ENCODE data around the gene SIPA1L2. TPM values are rescaled to one million over a fixed set of nuclear protein-coding genes. Genes with fewer than 3 reads are reported as not detected.

SIPA1L2 gene, protein sequence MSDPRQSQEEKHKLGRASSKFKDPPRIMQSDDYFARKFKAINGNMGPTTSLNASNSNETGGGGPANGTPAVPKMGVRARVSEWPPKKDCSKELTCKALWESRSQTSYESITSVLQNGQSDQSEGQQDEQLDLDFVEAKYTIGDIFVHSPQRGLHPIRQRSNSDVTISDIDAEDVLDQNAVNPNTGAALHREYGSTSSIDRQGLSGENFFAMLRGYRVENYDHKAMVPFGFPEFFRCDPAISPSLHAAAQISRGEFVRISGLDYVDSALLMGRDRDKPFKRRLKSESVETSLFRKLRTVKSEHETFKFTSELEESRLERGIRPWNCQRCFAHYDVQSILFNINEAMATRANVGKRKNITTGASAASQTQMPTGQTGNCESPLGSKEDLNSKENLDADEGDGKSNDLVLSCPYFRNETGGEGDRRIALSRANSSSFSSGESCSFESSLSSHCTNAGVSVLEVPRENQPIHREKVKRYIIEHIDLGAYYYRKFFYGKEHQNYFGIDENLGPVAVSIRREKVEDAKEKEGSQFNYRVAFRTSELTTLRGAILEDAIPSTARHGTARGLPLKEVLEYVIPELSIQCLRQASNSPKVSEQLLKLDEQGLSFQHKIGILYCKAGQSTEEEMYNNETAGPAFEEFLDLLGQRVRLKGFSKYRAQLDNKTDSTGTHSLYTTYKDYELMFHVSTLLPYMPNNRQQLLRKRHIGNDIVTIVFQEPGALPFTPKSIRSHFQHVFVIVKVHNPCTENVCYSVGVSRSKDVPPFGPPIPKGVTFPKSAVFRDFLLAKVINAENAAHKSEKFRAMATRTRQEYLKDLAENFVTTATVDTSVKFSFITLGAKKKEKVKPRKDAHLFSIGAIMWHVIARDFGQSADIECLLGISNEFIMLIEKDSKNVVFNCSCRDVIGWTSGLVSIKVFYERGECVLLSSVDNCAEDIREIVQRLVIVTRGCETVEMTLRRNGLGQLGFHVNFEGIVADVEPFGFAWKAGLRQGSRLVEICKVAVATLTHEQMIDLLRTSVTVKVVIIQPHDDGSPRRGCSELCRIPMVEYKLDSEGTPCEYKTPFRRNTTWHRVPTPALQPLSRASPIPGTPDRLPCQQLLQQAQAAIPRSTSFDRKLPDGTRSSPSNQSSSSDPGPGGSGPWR (N-terminal part only)
- polyA plus RNA-seq (2013, experiment 1 of 2), result 25.7 TPM
- 25.1 TPM for polyA plus RNA-seq (2013, experiment 2 of 2)

DNA sequence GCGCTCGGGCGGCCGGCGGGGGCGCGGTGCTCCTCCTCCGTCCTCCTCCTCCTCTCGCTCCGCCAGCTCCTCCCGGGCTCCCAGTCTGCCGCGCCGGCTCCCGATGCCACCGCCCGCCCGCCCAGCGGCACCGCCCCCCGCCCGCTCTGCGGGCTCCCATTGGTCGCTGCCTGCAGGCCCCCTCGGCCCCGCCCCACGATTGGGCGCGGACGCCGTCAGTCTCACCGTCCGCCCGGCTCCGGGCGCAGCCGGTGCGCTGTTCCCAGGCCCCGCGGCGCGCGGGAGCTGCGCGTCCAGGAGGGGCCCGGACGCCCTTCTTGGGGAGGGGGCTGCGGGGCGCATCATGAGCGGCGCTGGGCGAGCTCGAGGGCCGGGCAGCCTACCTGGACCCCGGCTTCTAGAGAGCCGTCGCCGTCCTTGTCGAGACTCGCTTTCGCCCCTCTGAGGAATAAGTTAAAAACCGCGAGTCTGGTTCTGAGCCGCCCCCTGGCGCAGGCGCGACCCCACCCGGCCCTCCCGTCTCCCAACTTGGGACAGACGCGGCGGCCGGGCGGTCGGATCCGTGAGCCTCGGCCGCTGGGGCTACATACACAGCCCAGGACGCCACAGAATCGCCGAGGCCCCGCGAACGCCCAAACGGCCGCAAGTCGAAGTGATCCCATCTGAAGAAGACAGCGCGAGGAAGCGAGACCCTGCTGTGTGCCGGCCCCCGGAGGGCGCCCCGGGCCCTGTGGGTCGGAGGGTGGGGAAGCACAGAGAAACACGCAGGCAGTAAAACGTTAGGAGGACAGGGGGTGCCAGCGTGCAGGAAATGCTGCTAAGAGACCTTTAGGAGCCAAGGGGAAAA, at the start of gene SIPA1L2:
Gene SIPA1L2, minus strand, starts transcription at position 87 of the 847 bp plus-strand sequence. CDS start 114,794 bp downstream, outside the sequence.
- peak within 1 kb of the TSS; percentile 59 for H3K27ac ChIP-seq (replicated peaks; ENCODE audit: low read length)
- H3K4me3 ChIP-seq (ENCODE audit: low read length in 2 of 2), result peak within 1 kb of the TSS; percentile 89 to 94
- peak within 1 kb of the TSS; percentile 93 for H3K18ac ChIP-seq (ENCODE audit: low read length)
- H3K36me3 ChIP-seq (replicated peaks in 1 of 2; ENCODE audit: control insufficient read depth in 2 of 2, insufficient read depth in 2 of 2, low read length in 2 of 2), result peaks cover 0 to 13% of the 10 kb centered on the region in 2 donors
- no peak within 1 kb of the TSS for H2BK15ac ChIP-seq (ENCODE audit: low read length)
- H2BK120ac ChIP-seq (ENCODE audit: low read depth, low read length), result no peak within 1 kb of the TSS
- H3K27me3 ChIP-seq (ENCODE audit: control insufficient read depth in 3 of 3, insufficient read depth in 3 of 3, low read depth in 1 of 3, low read length in 3 of 3), result no peaks in the 10 kb centered on the region
- no peaks in the 10 kb centered on the region for H3K79me1 ChIP-seq (ENCODE audit: low read depth, low read length)
- peak within 1 kb of the TSS; percentile 72 for H3K4me2 ChIP-seq (ENCODE audit: insufficient read depth, low read length, poor library complexity, severe bottlenecking)
- peak within 1 kb of the TSS; percentile 22 for H2AK5ac ChIP-seq (ENCODE audit: low read depth, low read length)
- peak within 1 kb of the TSS; percentile 37 for H3K23ac ChIP-seq (ENCODE audit: low read depth, low read length, poor library complexity)
- peak; percentile 96 for DNase-seq (ENCODE audit: low spot score)
- no peak within 1 kb of the TSS for H3K4ac ChIP-seq (ENCODE audit: low read length)
- no peak within 1 kb of the TSS for H2BK12ac ChIP-seq (ENCODE audit: low read length)
- no peak within 1 kb of the TSS for H4K91ac ChIP-seq (ENCODE audit: low read depth, low read length, poor library complexity)
- no CpG with 5 or more reads among the region's 98 CpGs for WGBS, 2 donors (ENCODE audit: extremely low coverage in 2 of 2, insufficient read length in 2 of 2, insufficient replicate concordance in 1 of 2)
- H3K9me3 ChIP-seq (replicated peaks in 1 of 2; ENCODE audit: control insufficient read depth in 2 of 2, insufficient read depth in 1 of 2, low read depth in 1 of 2, low read length in 2 of 2), result no peaks in the 10 kb centered on the region
- peaks cover 4 to 17% of the 10 kb centered on the region in 2 donors for H3K4me1 ChIP-seq (ENCODE audit: control insufficient read depth in 2 of 2, insufficient read depth in 1 of 2, low read depth in 1 of 2, low read length in 2 of 2)
- peak within 1 kb of the TSS; percentile 85 for H2AFZ ChIP-seq (ENCODE audit: low read length)
- H2BK5ac ChIP-seq (ENCODE audit: low read length), result peak within 1 kb of the TSS; percentile 56
- peak within 1 kb of the TSS; percentile 43 for H3K14ac ChIP-seq (ENCODE audit: low read length)
- H3K9ac ChIP-seq (ENCODE audit: low read depth, low read length, poor library complexity), result peak within 1 kb of the TSS; percentile 91
- H4K8ac ChIP-seq (ENCODE audit: low read depth, low read length), result no peak within 1 kb of the TSS

DNA sequence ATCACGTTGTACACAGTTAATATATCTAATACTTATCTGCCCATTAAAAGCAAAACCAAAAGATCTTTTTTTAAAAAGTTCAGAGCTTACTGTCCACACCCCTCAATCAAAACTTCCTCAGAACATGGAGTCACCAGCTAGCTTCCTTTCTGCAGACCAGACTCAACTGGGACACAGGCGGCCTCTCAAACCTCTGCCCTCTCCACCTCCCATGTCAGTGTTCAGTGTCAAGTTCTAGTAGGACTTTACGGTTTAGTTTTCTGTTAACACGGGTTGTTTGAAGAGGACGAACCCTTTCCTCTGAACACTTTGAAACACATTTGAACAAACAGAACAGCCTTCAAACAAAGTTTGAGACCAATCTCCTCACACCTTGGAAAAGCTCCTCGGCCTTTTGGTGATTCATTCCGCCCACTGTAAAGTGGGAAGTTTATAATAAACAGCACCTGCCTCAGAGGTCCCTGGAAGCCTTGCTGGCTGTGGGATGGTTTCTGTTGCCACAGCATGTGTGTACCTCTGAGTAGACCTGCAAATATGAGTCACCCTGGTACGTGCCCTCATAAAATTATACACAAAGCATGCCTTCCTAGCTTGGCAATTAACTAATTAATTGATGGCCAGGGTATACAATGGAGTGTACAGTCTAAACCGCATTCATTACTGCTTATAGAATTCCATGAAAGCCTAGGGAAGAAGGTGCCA, 48.4 kb upstream of the SIPA1L2 start:
- Histone ChIP-seq H2BK12ac (ENCODE audit: low read length) (no peak overlapping the region), H3K36me3 (replicated peaks in 1 of 2; ENCODE audit: control insufficient read depth in 2 of 2, insufficient read depth in 2 of 2, low read length in 2 of 2) (no peaks in the 10 kb centered on the region), H2AK5ac (ENCODE audit: low read depth, low read length) (no peak overlapping the region), H2BK15ac (ENCODE audit: low read length) (no peak overlapping the region), H3K14ac (ENCODE audit: low read length) (no peak overlapping the region), H2BK120ac (ENCODE audit: low read depth, low read length) (no peak overlapping the region), H3K27ac (replicated peaks; ENCODE audit: low read length) (no peak overlapping the region), H3K23ac (ENCODE audit: low read depth, low read length, poor library complexity) (no peak overlapping the region), H3K18ac (ENCODE audit: low read length) (no peak overlapping the region), H3K79me1 (ENCODE audit: low read depth, low read length) (no peaks in the 10 kb centered on the region), H3K27me3 (ENCODE audit: control insufficient read depth in 3 of 3, insufficient read depth in 3 of 3, low read depth in 1 of 3, low read length in 3 of 3) (peaks cover 0 to 2% (median 0%) of the 10 kb centered on the region in 3 experiments), H3K4ac (ENCODE audit: low read length) (no peak overlapping the region), H3K9me3 (replicated peaks in 1 of 2; ENCODE audit: control insufficient read depth in 2 of 2, insufficient read depth in 1 of 2, low read depth in 1 of 2, low read length in 2 of 2) (no peaks in the 10 kb centered on the region), H3K4me1 (ENCODE audit: control insufficient read depth in 2 of 2, insufficient read depth in 1 of 2, low read depth in 1 of 2, low read length in 2 of 2) (no peaks in the 10 kb centered on the region), H2AFZ (ENCODE audit: low read length) (no peak overlapping the region), H2BK5ac (ENCODE audit: low read length) (no peak overlapping the region), H4K8ac (ENCODE audit: low read depth, low read length) (no peak overlapping the region), H4K91ac (ENCODE audit: low read depth, low read length, poor library complexity) (no peak overlapping the region), H3K4me2 (ENCODE audit: insufficient read depth, low read length, poor library complexity, severe bottlenecking) (no peak overlapping the region), H3K9ac (ENCODE audit: low read depth, low read length, poor library complexity) (no peak overlapping the region), H3K4me3 (ENCODE audit: low read length in 2 of 2) (no peak overlapping the region)
- no peak for DNase-seq (ENCODE audit: low spot score)
- WGBS, 2 donors (ENCODE audit: extremely low coverage in 2 of 2, insufficient read length in 2 of 2, insufficient replicate concordance in 1 of 2), result no CpG with 5 or more reads among the region's 9 CpGs

DNA sequence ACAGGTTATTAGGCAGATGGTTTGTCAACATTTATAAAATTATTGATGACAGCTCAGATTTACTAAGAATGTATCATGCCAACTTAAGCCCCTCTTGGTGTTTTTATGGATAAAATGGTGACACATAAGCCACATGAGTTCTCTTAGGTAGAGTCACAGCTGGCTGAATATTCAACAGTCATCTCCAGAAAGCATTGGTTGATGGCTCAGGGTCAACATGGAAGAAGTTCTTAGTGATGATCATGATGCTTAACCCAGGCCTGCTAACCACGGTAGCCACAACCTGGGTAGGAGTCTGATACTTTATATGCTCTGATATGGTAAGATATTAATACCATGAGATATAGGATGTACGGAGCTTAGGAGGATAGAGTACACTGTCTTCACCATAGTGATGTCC, 46.4 kb upstream of the SIPA1L2 start:
- no peaks in the 10 kb centered on the region for H3K9me3 ChIP-seq (replicated peaks in 1 of 2; ENCODE audit: control insufficient read depth in 2 of 2, insufficient read depth in 1 of 2, low read depth in 1 of 2, low read length in 2 of 2)
- H3K27ac ChIP-seq (replicated peaks; ENCODE audit: low read length), result no peak overlapping the region
- H2AK5ac ChIP-seq (ENCODE audit: low read depth, low read length), result no peak overlapping the region
- no peak overlapping the region for H4K91ac ChIP-seq (ENCODE audit: low read depth, low read length, poor library complexity)
- no peak overlapping the region for H4K8ac ChIP-seq (ENCODE audit: low read depth, low read length)
- H2BK120ac ChIP-seq (ENCODE audit: low read depth, low read length), result no peak overlapping the region
- DNase-seq (ENCODE audit: low spot score), result no peak
- H3K23ac ChIP-seq (ENCODE audit: low read depth, low read length, poor library complexity), result no peak overlapping the region
- H2AFZ ChIP-seq (ENCODE audit: low read length), result no peak overlapping the region
- H3K36me3 ChIP-seq (replicated peaks in 1 of 2; ENCODE audit: control insufficient read depth in 2 of 2, insufficient read depth in 2 of 2, low read length in 2 of 2), result no peaks in the 10 kb centered on the region
- no CpG with 5 or more reads among the region's 2 CpGs for WGBS, 2 donors (ENCODE audit: extremely low coverage in 2 of 2, insufficient read length in 2 of 2, insufficient replicate concordance in 1 of 2)
- H3K27me3 ChIP-seq (ENCODE audit: control insufficient read depth in 3 of 3, insufficient read depth in 3 of 3, low read depth in 1 of 3, low read length in 3 of 3), result peaks cover 0 to 2% (median 0%) of the 10 kb centered on the region in 3 experiments
- no peak overlapping the region for H3K4me3 ChIP-seq (ENCODE audit: low read length in 2 of 2)
- no peak overlapping the region for H2BK12ac ChIP-seq (ENCODE audit: low read length)
- H2BK5ac ChIP-seq (ENCODE audit: low read length), result no peak overlapping the region
- H3K4ac ChIP-seq (ENCODE audit: low read length), result no peak overlapping the region
- H3K14ac ChIP-seq (ENCODE audit: low read length), result no peak overlapping the region
- H3K4me2 ChIP-seq (ENCODE audit: insufficient read depth, low read length, poor library complexity, severe bottlenecking), result no peak overlapping the region
- H3K79me1 ChIP-seq (ENCODE audit: low read depth, low read length), result no peaks in the 10 kb centered on the region
- no peak overlapping the region for H3K18ac ChIP-seq (ENCODE audit: low read length)
- H3K4me1 ChIP-seq (ENCODE audit: control insufficient read depth in 2 of 2, insufficient read depth in 1 of 2, low read depth in 1 of 2, low read length in 2 of 2), result no peaks in the 10 kb centered on the region
- no peak overlapping the region for H3K9ac ChIP-seq (ENCODE audit: low read depth, low read length, poor library complexity)
- H2BK15ac ChIP-seq (ENCODE audit: low read length), result no peak overlapping the region

Measured in neuronal stem cell (in vitro differentiated cells).